Endothelial cell of umbilical vein (primary cell): ENCODE results near the gene KCNF1.

Source experiments
- EZH2 ChIP-seq: IDR thresholded peaks from 2 replicates; pipeline ENCODE4 v1.6.1; 2012; ENCODE audit warnings: borderline replicate concordance, low read depth, mild to moderate bottlenecking, moderate library complexity, low read length, inconsistent platforms; ENCODE audit not compliant: severe bottlenecking
- FOS ChIP-seq: IDR thresholded peaks from 2 replicates; pipeline ENCODE4 v1.6.1; 2011; ENCODE audit warnings: mild to moderate bottlenecking, low read length, moderate library complexity, borderline replicate concordance; ENCODE audit not compliant: insufficient read depth
- GATA2 ChIP-seq: IDR thresholded peaks from 2 replicates; pipeline ENCODE4 v1.7.0; 2011; ENCODE audit warnings: low read depth, mild to moderate bottlenecking, moderate library complexity, mixed read lengths, low read length; ENCODE audit not compliant: insufficient read length, insufficient read depth
- JUN ChIP-seq: IDR thresholded peaks from 2 replicates; pipeline ENCODE4 v1.6.1; 2011; ENCODE audit warnings: borderline replicate concordance, low read depth; ENCODE audit not compliant: insufficient read length, insufficient read depth
- MAX ChIP-seq: IDR thresholded peaks from 2 replicates; pipeline ENCODE4 v1.6.1; 2011; ENCODE audit not compliant: insufficient read depth, insufficient read length
- POLR2A ChIP-seq: IDR thresholded peaks from 2 replicates; pipeline ENCODE4 v1.6.1; 2012; ENCODE audit warnings: low read depth, mild to moderate bottlenecking, control low read depth, low read length
- POLR2AphosphoS5 ChIP-seq: IDR thresholded peaks from 2 replicates; pipeline ENCODE4 v1.6.1; 2012; ENCODE audit warnings: low read depth, mild to moderate bottlenecking, control low read depth, low read length, moderate library complexity; ENCODE audit not compliant: insufficient read depth
- TF ChIP-seq, protein P1 (sequence below), 2 donors: IDR thresholded peaks; 1 replicate in 1 of 2; 2 replicates in 1 of 2; pipeline ENCODE4 v1.5.1; 2011; ENCODE audit warnings: low read length in 2 of 2, mild to moderate bottlenecking in 2 of 2, moderate library complexity in 2 of 2, control low read depth in 1 of 2, inconsistent platforms in 1 of 2, low read depth in 1 of 2; ENCODE audit not compliant: insufficient read depth in 1 of 2; ENCODE audit errors: extremely low read depth in 1 of 2

DNA sequence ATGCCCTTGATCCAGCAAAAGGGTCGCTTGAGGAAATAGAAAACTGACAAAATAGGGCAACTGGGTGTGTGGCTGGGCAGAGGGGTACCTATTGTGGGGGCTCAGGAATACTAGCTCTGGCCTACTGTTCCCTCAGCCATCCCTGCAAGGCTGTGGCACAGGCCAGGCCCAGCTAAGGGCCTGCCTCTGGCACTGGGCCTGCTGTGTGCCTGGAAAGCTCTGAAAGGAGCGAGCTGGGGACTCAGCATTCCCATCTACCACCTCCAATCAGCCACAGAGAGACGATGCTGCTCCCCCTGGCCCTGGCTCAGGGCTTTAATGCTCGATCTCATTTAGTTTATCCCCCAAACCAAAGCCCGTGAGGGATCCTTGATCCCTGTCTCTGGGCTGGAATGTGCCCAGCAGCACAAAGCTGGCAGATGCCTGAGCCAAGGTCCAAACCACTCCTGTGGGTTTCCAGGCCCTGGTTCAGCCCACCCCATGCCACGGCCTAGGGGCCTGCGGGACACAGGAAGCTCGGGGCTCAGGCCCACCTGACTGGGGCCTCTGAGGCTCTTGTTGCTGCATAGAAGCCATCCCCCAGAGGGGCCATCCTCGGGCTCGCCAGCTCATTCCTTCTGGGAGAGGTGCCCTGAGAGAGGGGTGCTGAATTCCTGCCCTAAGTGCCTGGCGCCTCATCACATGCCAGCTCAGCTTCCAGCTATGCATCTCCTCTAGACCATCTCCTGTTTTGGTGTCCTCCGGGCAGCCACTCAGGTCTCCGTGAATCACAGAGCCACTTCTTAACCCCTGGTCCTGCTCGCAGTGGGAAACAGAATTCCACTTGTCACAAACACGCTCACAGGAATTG, 43.0 kb upstream of the KCNF1 start:
- TF ChIP-seq POLR2A: no peak
- TF ChIP-seq, protein P1, sequence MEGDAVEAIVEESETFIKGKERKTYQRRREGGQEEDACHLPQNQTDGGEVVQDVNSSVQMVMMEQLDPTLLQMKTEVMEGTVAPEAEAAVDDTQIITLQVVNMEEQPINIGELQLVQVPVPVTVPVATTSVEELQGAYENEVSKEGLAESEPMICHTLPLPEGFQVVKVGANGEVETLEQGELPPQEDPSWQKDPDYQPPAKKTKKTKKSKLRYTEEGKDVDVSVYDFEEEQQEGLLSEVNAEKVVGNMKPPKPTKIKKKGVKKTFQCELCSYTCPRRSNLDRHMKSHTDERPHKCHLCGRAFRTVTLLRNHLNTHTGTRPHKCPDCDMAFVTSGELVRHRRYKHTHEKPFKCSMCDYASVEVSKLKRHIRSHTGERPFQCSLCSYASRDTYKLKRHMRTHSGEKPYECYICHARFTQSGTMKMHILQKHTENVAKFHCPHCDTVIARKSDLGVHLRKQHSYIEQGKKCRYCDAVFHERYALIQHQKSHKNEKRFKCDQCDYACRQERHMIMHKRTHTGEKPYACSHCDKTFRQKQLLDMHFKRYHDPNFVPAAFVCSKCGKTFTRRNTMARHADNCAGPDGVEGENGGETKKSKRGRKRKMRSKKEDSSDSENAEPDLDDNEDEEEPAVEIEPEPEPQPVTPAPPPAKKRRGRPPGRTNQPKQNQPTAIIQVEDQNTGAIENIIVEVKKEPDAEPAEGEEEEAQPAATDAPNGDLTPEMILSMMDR (IDR thresholded peaks at IDR 0.05; ENCODE audit: extremely low read depth in 1 of 2, insufficient read depth in 1 of 2, low read depth in 1 of 2, low read length in 2 of 2): no peak
- no peak for TF ChIP-seq JUN
- TF ChIP-seq POLR2AphosphoS5: no peak
- TF ChIP-seq EZH2: no peak
- no peak for TF ChIP-seq FOS
- no peak for TF ChIP-seq GATA2
- TF ChIP-seq MAX: no peak
